ENCODE data around the gene AIRE. TPM values are rescaled to one million over a fixed set of nuclear protein-coding genes. Genes with fewer than 3 reads are reported as not detected.

Gene AIRE
- total RNA-seq, 1 experiment from 2014 or later = 0.17 TPM

GRCh38 chr21:44296103-44296519, 10.4 kb downstream of the AIRE start:
- H3K27me3 ChIP-seq (ENCODE audit: insufficient read depth, low read length) = no peaks in the 10 kb centered on the region
- H3K9me3 ChIP-seq (ENCODE audit: control insufficient read depth, low read depth, low read length) = no peaks in the 10 kb centered on the region
- H3K27ac ChIP-seq (ENCODE audit: insufficient read length, low read depth, low read length) = no peak overlapping the region
- H2BK15ac ChIP-seq (ENCODE audit: low read depth, low read length) = no peak overlapping the region
- H2BK20ac ChIP-seq (ENCODE audit: low read depth, low read length, poor library complexity, severe bottlenecking) = no peak overlapping the region
- H3T11ph ChIP-seq (ENCODE audit: low read length) = no peak overlapping the region
- H3K23ac ChIP-seq (ENCODE audit: insufficient read length, low read depth, low read length) = no peak overlapping the region
- H2AFZ ChIP-seq (ENCODE audit: low read length) = no peak overlapping the region
- no peaks in the 10 kb centered on the region for H3K79me2 ChIP-seq (ENCODE audit: insufficient read depth, low read length)
- H3K4me1 Mint-ChIP-seq = peaks cover 7 to 14% of the 10 kb centered on the region in 2 experiments
- no peak overlapping the region for H4K91ac ChIP-seq (ENCODE audit: insufficient read length, low read depth, low read length)
- H3K4me2 ChIP-seq (ENCODE audit: insufficient read depth, insufficient read length, low read length) = no peak overlapping the region
- H3K18ac ChIP-seq (ENCODE audit: insufficient read length, low read depth, low read length) = no peak overlapping the region
- H3K27ac Mint-ChIP-seq = no peak overlapping the region
- no peaks in the 10 kb centered on the region; the same call in 1 of the 2 replicates for H3K4me1 ChIP-seq (ENCODE audit: insufficient read depth, low read length)
- no CpG with 5 or more reads among the region's 12 CpGs for WGBS (ENCODE audit: extremely low coverage, insufficient read length, low lambda C conversion rate)
- H3K36me3 Mint-ChIP-seq (ENCODE audit: insufficient read depth in 1 of 3, low read depth in 3 of 3) = no peaks in the 10 kb centered on the region
- no peaks in the 10 kb centered on the region for H3K79me1 ChIP-seq (ENCODE audit: insufficient read depth, low read depth, low read length, poor library complexity, severe bottlenecking)
- no peak overlapping the region for H2BK120ac ChIP-seq (ENCODE audit: low read depth, low read length, poor library complexity, severe bottlenecking)
- no peak overlapping the region for H2AK5ac ChIP-seq (ENCODE audit: insufficient read length, low read length)
- H2BK12ac ChIP-seq (ENCODE audit: insufficient read length, low read depth, low read length) = no peak overlapping the region
- no peak for DNase-seq
- no peak overlapping the region for H3K9ac ChIP-seq (ENCODE audit: extremely low read depth, insufficient read length, low read length)
- H3K4ac ChIP-seq (ENCODE audit: low read depth, low read length) = no peak overlapping the region
- H2BK5ac ChIP-seq (ENCODE audit: insufficient read length, low read length) = no peak overlapping the region
- no peak overlapping the region for H4K8ac ChIP-seq (replicated peaks; ENCODE audit: insufficient read length, low read depth, low read length)
- H3K4me3 Mint-ChIP-seq = no peak overlapping the region
- H3K56ac ChIP-seq (ENCODE audit: insufficient read length, low read depth, low read length) = no peak overlapping the region
- peaks cover 11% of the 10 kb centered on the region for H3K27me3 Mint-ChIP-seq (ENCODE audit: low read depth)
- peaks cover 5% of the 10 kb centered on the region for H3K23me2 ChIP-seq (ENCODE audit: insufficient read length, low read depth, low read length, poor library complexity, severe bottlenecking)
- H4K20me1 ChIP-seq (ENCODE audit: control insufficient read depth, insufficient read depth, insufficient read length) = no peaks in the 10 kb centered on the region
- TF ChIP-seq CTCF (conservative IDR thresholded peaks at IDR 0.05) = no peak
- H4K5ac ChIP-seq (ENCODE audit: insufficient read length, low read depth, low read length) = no peak overlapping the region
- no peaks in the 10 kb centered on the region for H3K9me3 Mint-ChIP-seq
- no peak overlapping the region for H3K14ac ChIP-seq (ENCODE audit: insufficient read depth, low read length)
